NCI-H226 (cell line): ENCODE measurements around the gene HYKK.
"Not testable (repeated sequence)": the region's sequence is repeated elsewhere in the genome, so short reads cannot be mapped to it uniquely, and the experiment has no call there.

ENCODE experiments used
- DNase-seq: peaks from one replicate; pipeline ENCODE4 v3.0.0-alpha.2; 2015

Gene HYKK

GRCh38 chr15:78540871-78541743, 33.7 kb downstream of the HYKK start:
- peak; percentile 12 for DNase-seq

- no peak for DNase-seq
These were observed 34.3 kb downstream of the HYKK start for GRCh38 chr15:78541744-78542034.

GRCh38 chr15:78542647-78543046, 35.3 kb downstream of the HYKK start:
- DNase-seq, result no peak

GRCh38 chr15:78550194-78550593, 42.8 kb downstream of the HYKK start:
- DNase-seq, result no peak

GRCh38 chr15:78550815-78551214, 43.4 kb downstream of the HYKK start:
- no peak for DNase-seq

GRCh38 chr15:78551902-78552301, 44.5 kb downstream of the HYKK start:
- DNase-seq, result no peak

- DNase-seq, result no peak
These were observed 45.2 kb downstream of the HYKK start for GRCh38 chr15:78552597-78552996.

GRCh38 chr15:78560201-78560600, 52.8 kb downstream of the HYKK start:
- DNase-seq, result not testable (repeated sequence)

- DNase-seq, result no peak
These were observed 54.1 kb downstream of the HYKK start for GRCh38 chr15:78561490-78561889.

GRCh38 chr15:78563092-78563491, 55.7 kb downstream of the HYKK start:
- no peak for DNase-seq

- no peak for DNase-seq
These were observed 57.3 kb downstream of the HYKK start for GRCh38 chr15:78564743-78565096.

- DNase-seq, result peak; percentile 90
These were observed 57.9 kb downstream of the HYKK start, which contains the start of gene CHRNA5 for GRCh38 chr15:78565097-78565950. Gene CHRNA5 (plus strand): TSS chr15:78565520. CDS start chr15:78565720, 200 bp downstream.

- peak; percentile 5 for DNase-seq
These were observed 58.8 kb downstream of the HYKK start for GRCh38 chr15:78565951-78566774.

GRCh38 chr15:78567531-78567930, 60.2 kb downstream of the HYKK start:
- DNase-seq, result no peak

- DNase-seq, result no peak
These were observed 63.3 kb downstream of the HYKK start for GRCh38 chr15:78570710-78571109.

GRCh38 chr15:78571382-78571781, 64.0 kb downstream of the HYKK start:
- no peak for DNase-seq

- DNase-seq, result no peak
These were observed 66.0 kb downstream of the HYKK start for GRCh38 chr15:78573416-78573815.

- DNase-seq, result no peak
These were observed 67.6 kb downstream of the HYKK start for GRCh38 chr15:78574944-78575343.
